Small intestine (tissue), 7 donors: ENCODE measurements around the gene AMPD3. TPM values are rescaled to one million over a fixed set of nuclear protein-coding genes. Genes with fewer than 3 reads are reported as not detected.
A peak's percentile ranks its signal among the peaks of the same experiment; 100 is the strongest.

ENCODE experiments used
- DNase-seq, 2 donors: peaks; one replicate each; pipeline versions ENCODE4 v3.0.0 to v3.0.0-alpha.2; 2013
- FAIRE-seq: peaks from 2 replicates; lab custom pipeline; 2012; peaks lifted over from hg19 to GRCh38; lab: Jason Lieb, UNC
- H3K27ac ChIP-seq, 3 donors: one replicate each; pipeline ENCODE4 v1.5.1; 2013; ENCODE audit warnings: low read length in 2 of 3, mild to moderate bottlenecking in 2 of 3, control low read depth in 1 of 3, inconsistent platforms in 1 of 3, low read depth in 1 of 3, moderate library complexity in 1 of 3
- H3K27me3 ChIP-seq, 3 donors: one replicate each; pipeline ENCODE4 v1.6.1; 2013; ENCODE audit warnings: low read length in 3 of 3, inconsistent platforms in 1 of 3; ENCODE audit not compliant: control insufficient read depth in 3 of 3, insufficient read depth in 3 of 3
- H3K36me3 ChIP-seq, 3 donors: one replicate each; pipeline ENCODE4 v1.6.1; 2013; ENCODE audit warnings: low read length in 3 of 3, inconsistent platforms in 1 of 3, low read depth in 1 of 3, mild to moderate bottlenecking in 1 of 3, moderate library complexity in 1 of 3; ENCODE audit not compliant: control insufficient read depth in 3 of 3, insufficient read depth in 2 of 3
- H3K4me1 ChIP-seq, 3 donors: one replicate each; pipeline ENCODE4 v1.6.1; 2013; ENCODE audit warnings: low read length in 2 of 3, inconsistent platforms in 1 of 3, low read depth in 1 of 3, mild to moderate bottlenecking in 1 of 3, moderate library complexity in 1 of 3; ENCODE audit not compliant: control insufficient read depth in 3 of 3, insufficient read depth in 2 of 3
- H3K4me3 ChIP-seq, 3 donors: one replicate each; pipeline ENCODE4 v1.5.1; 2013; ENCODE audit warnings: low read length in 3 of 3, control low read depth in 1 of 3, inconsistent platforms in 1 of 3, low read depth in 1 of 3, mild to moderate bottlenecking in 1 of 3, moderate library complexity in 1 of 3
- H3K9me3 ChIP-seq, 2 donors: one replicate each; pipeline ENCODE4 v1.6.1; 2013; ENCODE audit warnings: low read depth in 1 of 2, low read length in 1 of 2; ENCODE audit not compliant: control insufficient read depth in 2 of 2, insufficient read depth in 1 of 2
- WGBS, 3 donors: extraction: QIAGEN DNeasy Blood & Tissue Kit; methylation state at CpG; one replicate each; pipeline ENCODE4 v1.1.7; 2013; 5-methylcytosine and 5-hydroxymethylcytosine counted together
- polyA plus RNA-seq, 4 donors: library from polyadenylated mRNA; stranded (reverse) in 3 of 4; unstranded in 1 of 4; fragments of 200-250 nt in 3 of 4; fragments of 120-200 nt in 1 of 4; gene quantifications; one replicate each; pipeline versions ENCODE4 v1.2.1 to v1.2.3, GENCODE V29; 2013
- donor health status: healthy with polysubstance abuse.
- donor health status: control.
- donor health status: control.
- donor health status: Bipolar disorder and iron deficiency.
- donor health status: healthy.

The AMPD3 gene
- polyA plus RNA-seq, 4 donors: 2.7 to 5.1 (median 3.6) TPM

GRCh38 chr11:10451426-10452116 lies 3.5 kb upstream of the AMPD3 start:
- FAIRE-seq (no peak), DNase-seq (no peak)
- Histone ChIP-seq H3K36me3 (no peaks in the 10 kb centered on the region), H3K27me3 (peaks cover 0 to 9% (median 0%) of the 10 kb centered on the region in 3 donors), H3K9me3 (no peaks in the 10 kb centered on the region), H3K4me1 (peaks cover 6 to 14% (median 13%) of the 10 kb centered on the region in 3 donors), H3K4me3 (peak overlapping the region in 1 of 3 donors; percentile 45), H3K27ac (peak overlapping the region in 2 of 3 donors; percentile 14 to 79)
- 59 to 68% (median 64%) methylated on average over 4 of the region's 4 CpGs for WGBS, 3 donors

- DNase-seq: peak in 1 of 2 donors; percentile 25
- 53 to 75% (median 65%) methylated on average over 3 of the region's 3 CpGs for WGBS, 3 donors
- Histone ChIP-seq H3K9me3 (no peaks in the 10 kb centered on the region), H3K27me3 (peaks cover 0 to 9% (median 0%) of the 10 kb centered on the region in 3 donors), H3K36me3 (no peaks in the 10 kb centered on the region), H3K27ac (no peak overlapping the region), H3K4me1 (peaks cover 6 to 14% (median 13%) of the 10 kb centered on the region in 3 donors), H3K4me3 (no peak overlapping the region)
- no peak for FAIRE-seq
These were observed 2.8 kb upstream of the AMPD3 start for GRCh38 chr11:10452211-10452767.

- DNase-seq: no peak
These were observed 1.8 kb upstream of the AMPD3 start for GRCh38 chr11:10453261-10453660.

GRCh38 chr11:10455637-10456487 lies 798 bp downstream of the AMPD3 start:
- Histone ChIP-seq H3K4me3 (peak overlapping the region in 2 of 3 donors; percentile 6 to 35), H3K4me1 (peaks cover 6 to 14% (median 13%) of the 10 kb centered on the region in 3 donors), H3K36me3 (no peaks in the 10 kb centered on the region), H3K27me3 (no peaks in the 10 kb centered on the region), H3K9me3 (no peaks in the 10 kb centered on the region), H3K27ac (peak overlapping the region in 2 of 3 donors; percentile 39 to 89)
- peak; percentile 67 to 75 for DNase-seq
- no peak for FAIRE-seq
- 14 to 17% (median 14%) methylated on average over 18 of the region's 18 CpGs for WGBS, 3 donors

More at GRCh38 chr11:10453261-10453660, 1.8 kb upstream of the AMPD3 start:
- no peak for FAIRE-seq
- H3K4me1 ChIP-seq: peaks cover 6 to 14% (median 13%) of the 10 kb centered on the region in 3 donors
- H3K27ac ChIP-seq: no peak overlapping the region
- H3K27me3 ChIP-seq: peaks cover 0 to 9% (median 0%) of the 10 kb centered on the region in 3 donors
- 90 to 96% (median 92%) methylated on average over 3 of the region's 3 CpGs for whole genome bisulfite sequencing, 3 donors
- H3K36me3 ChIP-seq: no peaks in the 10 kb centered on the region
- no peak overlapping the region for H3K4me3 ChIP-seq
- H3K9me3 ChIP-seq: no peaks in the 10 kb centered on the region

- 60 to 74% (median 68%) methylated on average over 3 of the region's 3 CpGs for WGBS, 3 donors
- Histone ChIP-seq H3K4me1 (peaks cover 4 to 14% (median 13%) of the 10 kb centered on the region in 3 donors), H3K36me3 (peaks cover 0 to 3% (median 0%) of the 10 kb centered on the region in 3 donors), H3K27me3 (no peaks in the 10 kb centered on the region), H3K9me3 (no peaks in the 10 kb centered on the region), H3K4me3 (peak overlapping the region in 2 of 3 donors; percentile 6 to 35), H3K27ac (peak overlapping the region in 2 of 3 donors; percentile 25 to 89)
- no peak for FAIRE-seq
- no peak for DNase-seq
These were observed 1.5 kb downstream of the AMPD3 start for GRCh38 chr11:10456519-10456918.

- no peak overlapping the region for H3K4me3 ChIP-seq
These were observed 2.8 kb downstream of the AMPD3 start for GRCh38 chr11:10457901-10458300.

GRCh38 chr11:10459029-10459970 lies 4.2 kb downstream of the AMPD3 start:
- no peak for FAIRE-seq
- WGBS, 3 donors: 71 to 85% (median 80%) methylated on average over 7 of the region's 7 CpGs

More at GRCh38 chr11:10457901-10458300, 2.8 kb downstream of the AMPD3 start:
- Histone ChIP-seq H3K27ac (no peak overlapping the region), H3K36me3 (peaks cover 0 to 7% (median 0%) of the 10 kb centered on the region in 3 donors), H3K4me1 (peaks cover 2 to 13% (median 10%) of the 10 kb centered on the region in 3 donors), H3K27me3 (no peaks in the 10 kb centered on the region), H3K9me3 (no peaks in the 10 kb centered on the region)
- DNase-seq (no peak), FAIRE-seq (no peak)

More at GRCh38 chr11:10459029-10459970, 4.2 kb downstream of the AMPD3 start:
- Histone ChIP-seq H3K36me3 (peaks cover 0 to 7% (median 0%) of the 10 kb centered on the region in 3 donors), H3K4me3 (no peak overlapping the region), H3K9me3 (no peaks in the 10 kb centered on the region), H3K4me1 (peaks cover 2 to 13% (median 10%) of the 10 kb centered on the region in 3 donors), H3K27me3 (no peaks in the 10 kb centered on the region), H3K27ac (peak overlapping the region in 1 of 3 donors; percentile 2)
- DNase-seq: peak; percentile 11 to 31
